ENCODE measurements around the gene SCIN.

- TF ChIP-seq POLR2AphosphoS5 (IDR thresholded peaks at IDR 0.05; ENCODE audit: low read depth, low read length), result no peak
- no peak for TF ChIP-seq POLR2A (IDR thresholded peaks at IDR 0.05; ENCODE audit: low read depth, low read length)
- TF ChIP-seq SPI1 (IDR thresholded peaks at IDR 0.05; ENCODE audit: low read depth, low read length), result no peak
These were observed 66.8 kb downstream of the SCIN start for GRCh38 chr7:12637328-12637727.

All from GM12891 (cell line).